Testis (tissue), 2 donors: ENCODE measurements around the gene CES5A.

ENCODE experiments used
- CTCF ChIP-seq, 3 experiments: fragments of 450-650 bp in 2 of 3; fragments of 200-600 bp in 1 of 3; sonication (generic) in 1 of 3; IDR thresholded peaks; one replicate each; pipeline ENCODE4 v1.5.1; 2016 to 2019; ENCODE audit warnings: antibody characterized with exemption in 3 of 3, mild to moderate bottlenecking in 2 of 3, moderate library complexity in 1 of 3
- POLR2A ChIP-seq: fragments of 450-650 bp; IDR thresholded peaks from one replicate; pipeline ENCODE4 v1.6.1; 2017; ENCODE audit warnings: antibody characterized with exemption, mild to moderate bottlenecking, moderate library complexity

GRCh38 chr16:55812951-55813350, 62.2 kb downstream of the CES5A start:
- no peak for TF ChIP-seq CTCF (IDR thresholded peaks at IDR 0.05)
- no peak for TF ChIP-seq POLR2A
